D341Med (cell line): ENCODE results near the gene ITIH4.

Source experiments
- DNase-seq: peaks from one replicate; pipeline ENCODE4 v3.0.0; 2012; ENCODE audit warnings: low spot score

The ITIH4 gene

GRCh38 chr3:52831500-52832301 is 1.2 kb upstream of the ITIH4 start:
- DNase-seq: peak; percentile 54

- no peak for DNase-seq
Measured at GRCh38 chr3:52829906-52830463, 487 bp downstream of the ITIH4 start.

GRCh38 chr3:52829482-52829881 is 990 bp downstream of the ITIH4 start:
- no peak for DNase-seq

GRCh38 chr3:52827866-52828376 is 2.6 kb downstream of the ITIH4 start:
- no peak for DNase-seq

- no peak for DNase-seq
Measured at GRCh38 chr3:52827441-52827840, 3.0 kb downstream of the ITIH4 start.

GRCh38 chr3:52824037-52824436 is 6.4 kb downstream of the ITIH4 start:
- DNase-seq: no peak

- no peak for DNase-seq
Measured at GRCh38 chr3:52822363-52822762, 8.1 kb downstream of the ITIH4 start.

GRCh38 chr3:52820736-52821135 is 9.7 kb downstream of the ITIH4 start:
- peak; percentile 77 for DNase-seq

- no peak for DNase-seq
Measured at GRCh38 chr3:52819936-52820335, 10.5 kb downstream of the ITIH4 start.

GRCh38 chr3:52817860-52818259 is 12.6 kb downstream of the ITIH4 start:
- DNase-seq: no peak

- no peak for DNase-seq
Measured at GRCh38 chr3:52817221-52817620, 13.3 kb downstream of the ITIH4 start.

- no peak for DNase-seq
Measured at GRCh38 chr3:52816654-52817053, 13.8 kb downstream of the ITIH4 start.

GRCh38 chr3:52816199-52816598 is 14.3 kb downstream of the ITIH4 start:
- DNase-seq: no peak

- DNase-seq: no peak
Measured at GRCh38 chr3:52813810-52814209, 16.7 kb downstream of the ITIH4 start.

- DNase-seq: no peak
Measured at GRCh38 chr3:52811452-52812011, 18.9 kb downstream of the ITIH4 start.

- no peak for DNase-seq
Measured at GRCh38 chr3:52810923-52811322, 19.5 kb downstream of the ITIH4 start.

- no peak for DNase-seq
Measured at GRCh38 chr3:52809662-52810377, 20.7 kb downstream of the ITIH4 start.

GRCh38 chr3:52809149-52809548 is 21.3 kb downstream of the ITIH4 start:
- no peak for DNase-seq

GRCh38 chr3:52805270-52806039 is 25.0 kb downstream of the ITIH4 start:
- DNase-seq: no peak

- DNase-seq: no peak
Measured at GRCh38 chr3:52801839-52802238, 28.6 kb downstream of the ITIH4 start.

GRCh38 chr3:52800079-52800478 is 30.4 kb downstream of the ITIH4 start:
- DNase-seq: no peak

GRCh38 chr3:52798978-52799476 is 31.4 kb downstream of the ITIH4 start:
- DNase-seq: peak; percentile 59
